NT2/D1 (cell line): ENCODE results near the gene USP6NL.

Experiments
- SUZ12 ChIP-seq: IDR thresholded peaks from 2 replicates; pipeline ENCODE4 v1.6.1; 2011; ENCODE audit not compliant: insufficient read length, insufficient read depth; ENCODE audit errors: extremely low read depth
- YY1 ChIP-seq: IDR thresholded peaks from 2 replicates; pipeline ENCODE4 v1.6.1; 2011; ENCODE audit not compliant: insufficient read length, insufficient read depth

GRCh38 chr10:11636697-11637303 is 25.4 kb upstream of the USP6NL start:
- TF ChIP-seq YY1 (no peak), SUZ12 (no peak)
